ENCODE measurements around the gene GET4.

- TF ChIP-seq POLR2A (IDR thresholded peaks at IDR 0.05; ENCODE audit: low read length) = no peak
- no peak for TF ChIP-seq GATA1 (IDR thresholded peaks at IDR 0.05; ENCODE audit: low read depth, low read length)
Observed at GRCh38 chr7:914521-915194, 38.3 kb downstream of the GET4 start.

All from erythroblast (primary cell).